Motor neuron (in vitro differentiated cells): ENCODE data around the gene GFPT2. TPM values are rescaled to one million over a fixed set of nuclear protein-coding genes. Genes with fewer than 3 reads are reported as not detected.

Experiments used
- ATAC-seq, 8 experiments: fragments of 200-7000 bp; cut with Tn5 transposase; replicated peaks in 6 of 8; 2 replicates each; pipeline ENCODE4 v1.8.0; 2021; ENCODE audit warnings: mild to moderate bottlenecking in 8 of 8, moderate library complexity in 8 of 8
- H3K27ac ChIP-seq, 2 donors: fragments of 250-450 bp; sonication (Bioruptor Pico); 2 replicates each; pipeline ENCODE4 v1.9.0; 2021; ENCODE audit warnings: antibody characterized with exemption in 2 of 2, mild to moderate bottlenecking in 2 of 2, moderate library complexity in 1 of 2
- H3K4me1 ChIP-seq, 2 donors: fragments of 250-450 bp; sonication (Bioruptor Pico); replicated peaks in 1 of 2; 2 replicates each; pipeline ENCODE4 v1.6.1; 2021; ENCODE audit warnings: antibody characterized with exemption in 2 of 2, mild to moderate bottlenecking in 2 of 2, moderate library complexity in 1 of 2
- H3K4me3 ChIP-seq, 5 donors: fragments of 250-450 bp; sonication (Bioruptor Pico); 2 replicates each; pipeline ENCODE4 v1.9.0; 2021; ENCODE audit warnings: antibody characterized with exemption in 5 of 5, mild to moderate bottlenecking in 5 of 5, moderate library complexity in 4 of 5
- WGBS, 10 experiments: fragments of 450-650 bp; shearing (Covaris generic); methylation state at CpG; one replicate each; pipeline ENCODE4 v1.0.0; 2022; 5-methylcytosine and 5-hydroxymethylcytosine counted together
- in situ Hi-C, 9 experiments: fragments of 400-800 bp; cut with MboI; loops; one replicate each; pipeline ENCODE4 v1.15.0; 2021; ENCODE audit warnings: low sequenced_read_pairs in 9 of 9, low pct_unique_long_range_greater_than_20kb in 2 of 9; ENCODE audit not compliant: unreplicated experiment in 9 of 9
- total RNA-seq, 8 experiments: library from RNA; unstranded; fragments of 300-600 nt; gene quantifications; 2 replicates each; pipeline versions ENCODE4 v1.2.3 to v1.2.4, GENCODE V29; 2022

The GFPT2 gene
- total RNA-seq, 8 experiments from 2014 or later, result 3.8 to 140 (median 9.5) TPM

- no peak overlapping the region for H3K27ac ChIP-seq
Observed at GRCh38 chr5:180389252-180390101, 36.3 kb upstream of the GFPT2 start.

GRCh38 chr5:180387798-180388197 is 34.7 kb upstream of the GFPT2 start:
- no peak overlapping the region for H3K27ac ChIP-seq
- no peak for ATAC-seq
- H3K4me1 ChIP-seq, result no peaks in the 10 kb centered on the region
- in situ Hi-C loops, result no loop called here
- WGBS, 10 experiments, result 89 to 100% (median 93%) methylated on average over 1 to 6 of the region's 6 CpGs; no CpG with 5 or more reads in 5 of the 10 experiments
- no peak overlapping the region for H3K4me3 ChIP-seq

More at GRCh38 chr5:180389252-180390101, 36.3 kb upstream of the GFPT2 start:
- peak in 3 of 8 experiments; percentile 69 to 82 (median 72) for ATAC-seq
- 40 to 87% (median 64%) methylated on average over 1 to 8 of the region's 39 CpGs; no CpG with 5 or more reads in 4 of the 10 experiments for WGBS, 10 experiments
- in situ Hi-C loops, result no loop called here
- Histone ChIP-seq H3K4me1 (no peaks in the 10 kb centered on the region), H3K4me3 (no peak overlapping the region)

GRCh38 chr5:180382926-180383325 is 29.8 kb upstream of the GFPT2 start:
- 31 to 100% (median 80%) methylated on average over 1 to 3 of the region's 8 CpGs; no CpG with 5 or more reads in 3 of the 10 experiments for WGBS, 10 experiments
- in situ Hi-C loops, result no loop called here
- no peak overlapping the region for H3K27ac ChIP-seq
- H3K4me3 ChIP-seq, result no peak overlapping the region
- no peaks in the 10 kb centered on the region for H3K4me1 ChIP-seq
- no peak for ATAC-seq

GRCh38 chr5:180381851-180382480 is 28.8 kb upstream of the GFPT2 start:
- WGBS, 10 experiments, result 20 to 100% (median 84%) methylated on average over 1 to 6 of the region's 13 CpGs; no CpG with 5 or more reads in 2 of the 10 experiments
- no peak for ATAC-seq
- in situ Hi-C loops, result no loop called here
- H3K27ac ChIP-seq, result no peak overlapping the region
- no peak overlapping the region for H3K4me3 ChIP-seq
- H3K4me1 ChIP-seq, result no peaks in the 10 kb centered on the region

GRCh38 chr5:180381428-180381827 is 28.3 kb upstream of the GFPT2 start:
- peak in 1 of 8 experiments; percentile 20 for ATAC-seq
- 0 to 80% (median 49%) methylated on average over 1 to 3 of the region's 4 CpGs; no CpG with 5 or more reads in 6 of the 10 experiments for WGBS, 10 experiments

GRCh38 chr5:180380856-180381255 is 27.7 kb upstream of the GFPT2 start:
- in situ Hi-C loops, result no loop called here
- no peak overlapping the region for H3K27ac ChIP-seq
- ATAC-seq, result peak in 2 of 8 experiments; percentile 31 to 44
- no peaks in the 10 kb centered on the region for H3K4me1 ChIP-seq
- no peak overlapping the region for H3K4me3 ChIP-seq
- WGBS, 10 experiments, result 39 to 89% (median 80%) methylated on average over 2 to 12 of the region's 15 CpGs; no CpG with 5 or more reads in 5 of the 10 experiments

More at GRCh38 chr5:180381428-180381827, 28.3 kb upstream of the GFPT2 start:
- H3K4me1 ChIP-seq, result no peaks in the 10 kb centered on the region
- H3K27ac ChIP-seq, result no peak overlapping the region
- in situ Hi-C loops, result no loop called here
- no peak overlapping the region for H3K4me3 ChIP-seq

GRCh38 chr5:180380441-180380840 is 27.3 kb upstream of the GFPT2 start:
- H3K27ac ChIP-seq, result no peak overlapping the region
- ATAC-seq, result no peak
- no peaks in the 10 kb centered on the region for H3K4me1 ChIP-seq
- no peak overlapping the region for H3K4me3 ChIP-seq
- in situ Hi-C loops, result no loop called here
- 40 to 100% (median 82%) methylated on average over 1 to 5 of the region's 10 CpGs; no CpG with 5 or more reads in 4 of the 10 experiments for WGBS, 10 experiments

- in situ Hi-C loops, result no loop called here
- Histone ChIP-seq H3K27ac (no peak overlapping the region), H3K4me1 (no peaks in the 10 kb centered on the region), H3K4me3 (no peak overlapping the region)
- no peak for ATAC-seq
- 55 to 100% (median 78%) methylated on average over 1 to 15 of the region's 31 CpGs; no CpG with 5 or more reads in 4 of the 10 experiments for WGBS, 10 experiments
Observed at GRCh38 chr5:180379355-180380070, 26.4 kb upstream of the GFPT2 start.

GRCh38 chr5:180378438-180379344 is 25.6 kb upstream of the GFPT2 start:
- in situ Hi-C loops, result no loop called here

GRCh38 chr5:180377556-180378197 is 24.5 kb upstream of the GFPT2 start:
- no peak for ATAC-seq

More at GRCh38 chr5:180378438-180379344, 25.6 kb upstream of the GFPT2 start:
- ATAC-seq, result peak in 3 of 8 experiments; percentile 49 to 71 (median 70)
- H3K4me1 ChIP-seq, result no peaks in the 10 kb centered on the region
- 59 to 100% (median 82%) methylated on average over 2 to 8 of the region's 9 CpGs; no CpG with 5 or more reads in 3 of the 10 experiments for WGBS, 10 experiments
- no peak overlapping the region for H3K4me3 ChIP-seq
- no peak overlapping the region for H3K27ac ChIP-seq

GRCh38 chr5:180376511-180376910 is 23.4 kb upstream of the GFPT2 start:
- no peak overlapping the region for H3K27ac ChIP-seq
- WGBS, 10 experiments, result 34 to 93% (median 74%) methylated on average over 1 to 6 of the region's 6 CpGs; no CpG with 5 or more reads in 2 of the 10 experiments
- H3K4me1 ChIP-seq, result no peaks in the 10 kb centered on the region
- no peak for ATAC-seq
- H3K4me3 ChIP-seq, result no peak overlapping the region
- in situ Hi-C loops, result no loop called here

More at GRCh38 chr5:180377556-180378197, 24.5 kb upstream of the GFPT2 start:
- H3K4me3 ChIP-seq, result no peak overlapping the region
- in situ Hi-C loops, result no loop called here
- WGBS, 10 experiments, result 34 to 100% (median 81%) methylated on average over 1 to 8 of the region's 13 CpGs; no CpG with 5 or more reads in 2 of the 10 experiments
- no peak overlapping the region for H3K27ac ChIP-seq
- no peaks in the 10 kb centered on the region for H3K4me1 ChIP-seq
